Fibroblast of villous mesenchyme (primary cell): ENCODE measurements around the gene CHERP. TPM values are rescaled to one million over a fixed set of nuclear protein-coding genes. Genes with fewer than 3 reads are reported as not detected.

ENCODE experiments used
- DNase-seq: peaks from one replicate; pipeline ENCODE4 v3.0.0-alpha.2; 2010; ENCODE audit warnings: low read depth
- H3K4me3 ChIP-seq: 2 replicates; pipeline ENCODE4 v1.5.1; 2011; ENCODE audit warnings: low read depth, mild to moderate bottlenecking, low read length
- total RNA-seq: library from RNA; depleted of rRNA; stranded (reverse); fragments of >200 nt; gene quantifications from 2 replicates; pipeline ENCODE4 v1.2.3, GENCODE V29; 2012
- TF ChIP-seq, protein P1 (sequence below): IDR thresholded peaks from 2 replicates; pipeline ENCODE4 v1.5.1; 2012; ENCODE audit warnings: low read depth, mild to moderate bottlenecking, low read length; ENCODE audit not compliant: insufficient read depth

Gene CHERP
- total RNA-seq, 1 donor: 6.5 TPM

DNA sequence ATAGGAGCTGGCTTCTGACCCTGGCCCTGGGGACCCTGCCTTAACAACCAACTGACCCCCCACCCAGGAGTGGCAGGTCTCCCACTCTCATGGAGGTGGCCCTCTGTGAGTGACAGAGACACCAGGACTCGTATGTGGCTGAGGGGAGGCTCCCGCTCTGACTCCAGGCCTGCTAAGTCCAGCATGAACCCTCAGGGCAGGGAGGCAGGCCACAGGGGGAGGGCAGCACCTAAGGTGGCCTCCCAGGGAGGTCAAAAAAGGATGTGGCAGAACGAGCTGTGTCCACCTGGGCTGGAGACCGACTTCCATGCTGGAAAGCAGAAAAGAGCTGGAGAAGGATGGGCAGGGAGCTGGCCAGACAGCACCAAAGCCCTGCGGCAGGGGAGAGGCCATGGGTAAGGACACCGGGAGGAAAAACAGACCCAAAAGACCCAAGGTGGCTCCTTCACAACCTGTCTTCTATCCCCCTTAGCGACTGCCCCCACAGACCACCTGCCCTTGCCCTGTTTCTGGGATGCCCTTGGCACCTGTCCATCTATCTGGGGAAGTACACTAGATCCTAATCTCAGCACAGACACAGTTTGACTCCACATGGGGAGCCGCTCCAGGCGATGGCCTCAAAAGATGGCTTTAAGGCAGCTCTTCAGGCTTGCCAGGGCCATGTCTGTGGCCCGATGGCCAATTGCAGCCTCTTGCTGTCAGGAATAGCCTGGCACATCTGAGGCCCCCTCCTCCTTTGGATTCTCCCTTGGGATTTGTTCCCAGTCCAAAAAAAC lies 40.4 kb upstream of the CHERP start:
- TF ChIP-seq, protein P1, sequence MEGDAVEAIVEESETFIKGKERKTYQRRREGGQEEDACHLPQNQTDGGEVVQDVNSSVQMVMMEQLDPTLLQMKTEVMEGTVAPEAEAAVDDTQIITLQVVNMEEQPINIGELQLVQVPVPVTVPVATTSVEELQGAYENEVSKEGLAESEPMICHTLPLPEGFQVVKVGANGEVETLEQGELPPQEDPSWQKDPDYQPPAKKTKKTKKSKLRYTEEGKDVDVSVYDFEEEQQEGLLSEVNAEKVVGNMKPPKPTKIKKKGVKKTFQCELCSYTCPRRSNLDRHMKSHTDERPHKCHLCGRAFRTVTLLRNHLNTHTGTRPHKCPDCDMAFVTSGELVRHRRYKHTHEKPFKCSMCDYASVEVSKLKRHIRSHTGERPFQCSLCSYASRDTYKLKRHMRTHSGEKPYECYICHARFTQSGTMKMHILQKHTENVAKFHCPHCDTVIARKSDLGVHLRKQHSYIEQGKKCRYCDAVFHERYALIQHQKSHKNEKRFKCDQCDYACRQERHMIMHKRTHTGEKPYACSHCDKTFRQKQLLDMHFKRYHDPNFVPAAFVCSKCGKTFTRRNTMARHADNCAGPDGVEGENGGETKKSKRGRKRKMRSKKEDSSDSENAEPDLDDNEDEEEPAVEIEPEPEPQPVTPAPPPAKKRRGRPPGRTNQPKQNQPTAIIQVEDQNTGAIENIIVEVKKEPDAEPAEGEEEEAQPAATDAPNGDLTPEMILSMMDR: no peak
- no peak for DNase-seq
- no peak overlapping the region for H3K4me3 ChIP-seq

DNA sequence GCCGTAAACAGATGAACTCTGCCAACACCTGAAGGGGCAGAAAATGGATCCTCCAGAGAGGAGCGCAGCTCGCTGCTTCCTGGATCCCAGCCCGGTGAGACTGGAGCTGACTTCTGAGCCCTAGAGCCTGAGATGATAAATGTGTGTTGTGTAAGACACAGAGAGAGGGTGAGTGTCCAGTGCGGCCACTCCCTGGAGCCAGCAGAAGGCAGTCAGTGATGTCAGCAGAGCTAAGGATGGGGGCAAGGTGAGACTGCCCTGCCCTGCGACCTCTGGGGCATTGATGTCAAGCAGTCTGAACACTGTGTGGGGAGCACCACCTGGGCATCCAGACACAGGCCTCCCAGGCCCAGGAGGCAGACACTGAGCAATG lies 39.7 kb upstream of the CHERP start:
- peak; percentile 55 for DNase-seq
- TF ChIP-seq, protein P1: no peak
- no peak overlapping the region for H3K4me3 ChIP-seq

DNA sequence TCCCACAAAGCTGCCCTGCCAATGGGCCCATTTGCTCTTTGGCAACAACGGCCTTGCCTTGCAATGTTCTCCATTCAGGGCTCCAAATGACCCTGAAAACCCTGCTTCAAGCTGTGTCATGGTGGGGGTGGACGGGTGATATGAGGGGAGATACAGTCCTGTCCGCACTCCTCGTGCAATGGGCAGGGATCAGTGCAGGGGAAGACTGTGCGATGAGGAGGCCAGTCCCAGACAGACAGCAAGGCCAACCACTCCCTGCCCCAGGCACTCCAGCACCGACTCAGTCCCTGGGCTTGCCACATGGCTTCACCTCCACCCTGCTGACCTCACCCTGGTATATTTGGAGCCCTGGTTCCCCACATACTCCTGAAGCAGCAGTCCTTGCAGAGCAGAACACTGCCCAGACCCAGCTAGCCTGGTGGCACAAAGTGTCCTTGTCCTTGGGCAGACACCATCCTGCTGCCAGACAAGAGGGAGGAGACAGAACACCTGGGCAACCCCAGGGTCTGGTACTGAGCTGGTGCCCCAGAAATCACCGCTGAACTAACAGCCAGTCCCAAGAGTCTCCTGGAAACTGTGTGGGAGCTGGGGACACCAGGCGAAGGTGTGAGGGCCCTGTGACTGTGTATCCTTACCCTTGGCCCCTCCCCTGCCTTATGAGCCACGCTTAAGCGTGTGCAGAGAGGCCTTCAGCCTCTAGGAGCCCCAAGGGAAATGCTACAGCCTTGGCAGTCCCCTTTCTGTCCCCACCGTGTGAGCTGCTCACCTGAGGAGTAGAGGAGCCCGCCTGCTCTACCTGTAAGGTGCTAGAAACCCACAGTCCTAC lies 39.1 kb upstream of the CHERP start:
- H3K4me3 ChIP-seq: no peak overlapping the region
- DNase-seq: no peak
- TF ChIP-seq, protein P1: no peak

DNA sequence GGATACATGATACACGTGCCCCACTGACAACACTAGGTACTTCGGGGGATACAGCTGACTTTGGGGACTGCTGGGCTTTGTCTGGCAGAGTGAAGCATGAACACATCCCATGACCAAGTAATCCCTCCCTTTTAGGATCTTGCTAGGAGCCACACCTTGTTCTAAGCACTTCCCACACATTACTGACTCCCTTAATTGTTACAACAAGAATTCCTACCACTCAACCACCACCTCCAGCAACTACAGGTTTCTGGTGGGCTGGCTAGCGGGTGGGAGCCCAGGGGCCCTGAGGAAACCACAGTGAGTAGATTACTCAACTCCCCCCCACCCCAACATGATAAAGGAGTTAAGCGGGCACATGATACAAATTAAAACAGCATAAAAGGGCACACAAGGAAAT lies 37.1 kb upstream of the CHERP start:
- TF ChIP-seq, protein P1: no peak
- H3K4me3 ChIP-seq: no peak overlapping the region
- no peak for DNase-seq

DNA sequence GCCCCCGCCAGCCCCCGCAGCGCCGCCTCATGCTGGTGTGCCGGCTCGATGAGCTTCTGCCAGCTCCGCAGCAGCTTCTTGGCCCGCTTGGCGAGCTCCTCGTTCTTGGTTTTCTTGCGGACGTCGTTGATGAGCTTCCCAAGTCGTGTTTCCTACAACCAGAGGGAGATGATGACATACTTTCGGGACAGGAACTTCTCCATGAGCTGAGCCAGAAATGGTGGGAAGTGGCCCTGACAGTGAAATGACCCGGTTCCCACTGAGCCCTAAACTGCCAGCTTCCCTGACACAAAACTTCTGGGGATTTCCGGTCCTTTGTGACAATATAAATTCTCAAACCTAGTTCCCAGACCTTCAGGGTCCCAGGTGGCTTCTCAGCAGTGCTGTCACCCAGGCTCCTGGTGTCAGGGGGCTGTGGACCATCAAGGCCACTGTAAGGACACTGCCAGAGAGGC lies 35.3 kb upstream of the CHERP start:
- H3K4me3 ChIP-seq: no peak overlapping the region
- DNase-seq: no peak
- TF ChIP-seq, protein P1: no peak

DNA sequence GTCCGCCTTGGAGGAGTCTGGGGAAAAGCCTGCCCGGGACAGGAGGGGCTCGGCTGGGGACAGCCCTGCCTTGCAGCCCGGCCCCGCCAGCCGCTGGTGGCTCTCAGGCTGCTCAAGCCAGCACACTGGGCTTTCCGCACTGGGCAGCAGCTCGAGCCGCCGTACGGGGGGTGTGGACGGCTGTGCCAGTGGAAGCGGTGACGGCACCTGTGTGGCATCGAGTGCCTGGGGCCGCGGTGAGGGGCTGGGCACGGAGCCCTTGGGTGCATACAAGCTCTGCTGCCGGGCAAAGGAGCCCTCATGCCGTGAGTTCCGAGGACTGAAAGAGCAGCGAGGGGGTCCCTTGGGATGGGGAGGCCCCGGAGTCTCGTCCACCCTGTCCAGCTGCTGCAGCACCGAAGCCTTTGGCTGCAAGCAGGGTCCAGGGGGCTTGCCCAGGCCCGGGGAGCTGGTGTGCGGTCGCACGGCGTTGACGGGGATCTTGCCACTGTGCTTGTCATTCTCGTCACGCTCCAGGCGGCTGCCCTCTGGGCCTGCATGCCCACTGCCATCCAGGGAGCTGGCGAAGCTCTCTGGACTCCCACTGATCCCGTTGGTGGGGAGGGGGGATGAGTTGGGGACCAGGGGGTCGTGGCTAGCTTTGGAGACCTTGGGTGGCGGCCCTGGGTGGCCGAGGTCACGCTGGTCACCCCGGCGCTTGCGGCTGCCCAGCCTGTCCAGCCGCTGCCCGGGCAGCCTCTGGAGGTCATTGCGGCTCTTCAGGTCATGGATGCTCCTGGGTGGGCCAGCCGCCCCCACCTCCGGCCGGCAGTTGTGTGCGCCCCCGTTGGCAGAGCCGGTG lies 34.7 kb upstream of the CHERP start:
- TF ChIP-seq, protein P1: no peak
- DNase-seq: no peak
- no peak overlapping the region for H3K4me3 ChIP-seq
